Left renal pelvis (tissue), 4 donors: Measurements from ENCODE around the gene ZNF425. TPM values are rescaled to one million over a fixed set of nuclear protein-coding genes. Genes with fewer than 3 reads are reported as not detected.
"Not testable (repeated sequence)": the region's sequence is repeated elsewhere in the genome, so short reads cannot be mapped to it uniquely, and the experiment has no call there.

ENCODE experiments used
- DNase-seq, 4 donors: peaks; one replicate each; pipeline ENCODE4 v3.0.0-alpha.2; 2013; ENCODE audit warnings: low read depth in 4 of 4, low spot score in 3 of 4
- polyA plus RNA-seq, 4 donors: library from polyadenylated mRNA; unstranded; fragments of 120-200 nt; gene quantifications; one replicate each; pipeline ENCODE4 v1.2.1, GENCODE V29; 2013; ENCODE audit not compliant: insufficient read length in 4 of 4

The ZNF425 gene
- polyA plus RNA-seq, 4 donors: 6.2 to 7.6 (median 7.0) TPM

GRCh38 chr7:149136118-149136517, 10.0 kb upstream of the ZNF425 start:
- DNase-seq: no peak

GRCh38 chr7:149133028-149133710, 7.0 kb upstream of the ZNF425 start:
- no peak for DNase-seq

GRCh38 chr7:149130572-149131198, 4.6 kb upstream of the ZNF425 start:
- DNase-seq: no peak

- DNase-seq: no peak
Measured at GRCh38 chr7:149126662-149127266, 640 bp upstream of the ZNF425 start.

- DNase-seq: no peak
Measured at GRCh38 chr7:149125189-149125862, 798 bp downstream of the ZNF425 start.

GRCh38 chr7:149109969-149110368, 16.2 kb downstream of the ZNF425 start:
- no peak for DNase-seq

- no peak for DNase-seq
Measured at GRCh38 chr7:149104749-149105148, 21.4 kb downstream of the ZNF425 start.

GRCh38 chr7:149104214-149104613, 21.9 kb downstream of the ZNF425 start:
- no peak for DNase-seq

- no peak for DNase-seq
Measured at GRCh38 chr7:149103424-149103823, 22.7 kb downstream of the ZNF425 start.

GRCh38 chr7:149102666-149103065, 23.5 kb downstream of the ZNF425 start:
- DNase-seq: no peak

GRCh38 chr7:149100821-149101220, 25.3 kb downstream of the ZNF425 start:
- DNase-seq: no peak

GRCh38 chr7:149099058-149099457, 27.1 kb downstream of the ZNF425 start:
- no peak for DNase-seq

GRCh38 chr7:149097088-149097487, 29.0 kb downstream of the ZNF425 start:
- no peak for DNase-seq

- DNase-seq: no peak
Measured at GRCh38 chr7:149093228-149093627, 32.9 kb downstream of the ZNF425 start.

- DNase-seq: not testable (repeated sequence)
Measured at GRCh38 chr7:149092244-149092643, 33.9 kb downstream of the ZNF425 start.

GRCh38 chr7:149090397-149091195, 35.5 kb downstream of the ZNF425 start, which contains the start of gene ZNF786:
TSS of gene ZNF786 (minus strand) at chr7:149090718. CDS start at chr7:149090640, 78 bp downstream.
- peak; percentile 81 to 94 (median 90) for DNase-seq

- DNase-seq: no peak
Measured at GRCh38 chr7:149087376-149087775, 38.7 kb downstream of the ZNF425 start.

- DNase-seq: no peak
Measured at GRCh38 chr7:149085866-149086265, 40.3 kb downstream of the ZNF425 start.

GRCh38 chr7:149084407-149084806, 41.7 kb downstream of the ZNF425 start:
- no peak for DNase-seq

GRCh38 chr7:149081914-149082313, 44.2 kb downstream of the ZNF425 start:
- DNase-seq: no peak
